BJ (cell line): ENCODE results near the gene ACER3. TPM values are rescaled to one million over a fixed set of nuclear protein-coding genes. Genes with fewer than 3 reads are reported as not detected.
"Not testable (repeated sequence)": the region's sequence is repeated elsewhere in the genome, so short reads cannot be mapped to it uniquely, and the experiment has no call there.

Experiments used
- CTCF ChIA-PET: fragments of 350-600 bp; formaldehyde crosslinking; extraction: SDS; loops from one replicate; lab custom pipeline; 2021; ENCODE audit warnings: antibody characterized with exemption, inconsistent platforms; lab: Yijun Ruan, JAX
- POLR2A ChIA-PET: fragments of 300-600 bp; sonication (Branson Sonifier 250); formaldehyde crosslinking; extraction: SDS; loops from one replicate; lab custom pipeline; 2021; ENCODE audit warnings: antibody characterized with exemption; lab: Charles Lee
- DNase-seq: peaks from one replicate; pipeline ENCODE4 v3.0.0-alpha.2; 2011; ENCODE audit warnings: low read depth
- H3K27me3 ChIP-seq: 2 replicates; pipeline ENCODE4 v1.6.0; 2011; ENCODE audit warnings: low read length; ENCODE audit not compliant: control insufficient read depth, insufficient read depth
- H3K36me3 ChIP-seq: 2 replicates; pipeline ENCODE4 v1.5.1; 2011; ENCODE audit warnings: low read length; ENCODE audit not compliant: control insufficient read depth, insufficient read depth
- H3K4me3 ChIP-seq: 2 replicates; pipeline ENCODE4 v1.5.1; 2011; ENCODE audit warnings: low read depth, mild to moderate bottlenecking, control low read depth, low read length
- CTCF ChIP-seq: IDR thresholded peaks from 2 replicates; pipeline ENCODE4 v1.5.1; 2011; ENCODE audit warnings: low read depth, mild to moderate bottlenecking, control low read depth, inconsistent platforms, low read length, moderate library complexity; ENCODE audit not compliant: insufficient read depth
- polyA plus RNA-seq: library from polyadenylated mRNA; depleted of rRNA; stranded (reverse); fragments of >200 nt; gene quantifications from 2 replicates; pipeline ENCODE4 v1.2.3, GENCODE V29; 2011

ACER3 gene
- polyA plus RNA-seq, 1 experiment, result 9.7 TPM

GRCh38 chr11:76850815-76851214 is 9.9 kb upstream of the ACER3 start:
- DNase-seq, result no peak
- Histone ChIP-seq H3K36me3 (no peaks in the 10 kb centered on the region), H3K27me3 (peaks cover 6% of the 10 kb centered on the region; the same call in 1 of the 2 replicates), H3K4me3 (no peak overlapping the region)
- ChIA-PET POLR2A (no interaction called here), CTCF (interaction anchor here (1.3 to 1.4 kb wide), 2 partner anchors 41 to 53 kb away, joined by 3 to 4 read pairs; no protein-coding TSS in a partner anchor)
- no peak for TF ChIP-seq CTCF

DNA sequence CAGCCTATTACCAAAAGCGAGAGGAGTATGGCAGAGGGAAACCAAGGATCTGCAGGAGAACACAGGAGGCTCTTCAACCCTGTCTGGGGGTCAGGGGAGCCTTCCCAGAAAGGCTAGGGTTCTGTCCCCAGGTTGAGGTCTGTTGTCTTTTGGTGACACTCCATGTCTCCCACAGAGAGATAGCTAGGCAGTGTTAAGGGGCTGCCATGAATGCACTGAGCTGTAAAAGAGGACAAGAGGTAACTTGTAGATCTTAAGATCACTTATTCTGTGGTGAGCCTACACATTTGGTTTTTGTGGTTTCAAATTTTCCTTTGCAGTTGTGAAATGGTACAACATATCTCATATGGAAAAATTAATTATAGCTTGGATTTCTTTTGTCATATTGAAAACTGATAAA is 6.0 kb upstream of the ACER3 start:
- Histone ChIP-seq H3K4me3 (no peak overlapping the region), H3K36me3 (no peaks in the 10 kb centered on the region), H3K27me3 (peaks cover 3% of the 10 kb centered on the region; the same call in 1 of the 2 replicates)
- POLR2A ChIA-PET, result no interaction called here
- CTCF ChIA-PET, result interaction anchor here (0.7 to 1.6 kb wide), 2 partner anchors 64 to 65 kb away, joined by 4 to 5 read pairs; no protein-coding TSS in a partner anchor
- DNase-seq, result no peak
- TF ChIP-seq CTCF, result no peak

DNA sequence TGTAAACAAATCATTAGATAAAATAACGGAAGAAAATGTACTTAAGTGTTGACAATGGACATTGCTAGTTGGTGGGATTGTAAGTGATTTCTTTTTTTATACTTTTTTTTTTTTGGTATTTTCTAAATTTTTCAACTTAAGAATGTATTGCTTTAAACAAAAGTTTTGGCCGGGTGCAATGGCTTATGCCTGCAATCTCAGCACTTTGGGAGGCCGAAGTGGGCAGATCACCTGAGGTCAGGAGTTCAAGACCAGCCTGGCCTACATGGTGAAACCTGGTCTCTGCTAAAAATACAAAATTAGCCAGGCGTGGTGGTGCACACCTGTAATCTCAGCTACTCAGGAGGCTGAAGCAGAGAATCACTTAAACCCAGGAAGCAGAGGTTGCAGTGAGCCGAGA is 5.0 kb upstream of the ACER3 start:
- H3K36me3 ChIP-seq, POLR2A ChIA-PET, H3K4me3 ChIP-seq, H3K27me3 ChIP-seq, DNase-seq: not testable (repeated sequence)
- CTCF ChIA-PET, result interaction anchor here (1.6 kb wide), 1 partner anchor 64 kb away, joined by 5 read pairs; no protein-coding TSS in a partner anchor

DNA sequence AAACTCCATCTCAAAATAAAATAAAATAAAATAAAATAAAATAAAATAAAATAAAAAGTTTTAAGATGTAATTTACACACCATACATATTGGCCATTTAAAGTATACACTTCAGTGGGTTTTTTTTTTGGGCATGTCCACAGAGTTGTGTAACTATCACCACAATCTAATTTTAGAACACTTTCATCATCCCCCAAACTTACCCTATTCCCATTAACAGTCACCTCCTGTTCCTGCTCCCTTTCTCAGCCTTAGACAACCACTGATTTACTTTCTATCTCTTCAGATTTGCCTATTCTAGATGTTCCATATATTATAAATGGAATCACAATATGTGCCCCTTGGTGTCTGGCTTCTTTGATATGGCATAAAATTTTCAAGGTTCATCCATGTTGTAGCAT is 4.6 kb upstream of the ACER3 start:
- no peak for DNase-seq
- H3K4me3 ChIP-seq, result no peak overlapping the region
- no peaks in the 10 kb centered on the region for H3K27me3 ChIP-seq
- POLR2A ChIA-PET, result no interaction called here
- H3K36me3 ChIP-seq, result no peaks in the 10 kb centered on the region
- CTCF ChIA-PET, result interaction anchor here (1.6 kb wide), 1 partner anchor 64 kb away, joined by 5 read pairs; no protein-coding TSS in a partner anchor
- TF ChIP-seq CTCF, result no peak

GRCh38 chr11:76856571-76856970 is 4.1 kb upstream of the ACER3 start:
- ChIA-PET POLR2A (no interaction called here), CTCF (no interaction called here)
- Histone ChIP-seq H3K36me3 (no peaks in the 10 kb centered on the region), H3K27me3 (no peaks in the 10 kb centered on the region), H3K4me3 (no peak overlapping the region)
- no peak for DNase-seq
- no peak for TF ChIP-seq CTCF

DNA sequence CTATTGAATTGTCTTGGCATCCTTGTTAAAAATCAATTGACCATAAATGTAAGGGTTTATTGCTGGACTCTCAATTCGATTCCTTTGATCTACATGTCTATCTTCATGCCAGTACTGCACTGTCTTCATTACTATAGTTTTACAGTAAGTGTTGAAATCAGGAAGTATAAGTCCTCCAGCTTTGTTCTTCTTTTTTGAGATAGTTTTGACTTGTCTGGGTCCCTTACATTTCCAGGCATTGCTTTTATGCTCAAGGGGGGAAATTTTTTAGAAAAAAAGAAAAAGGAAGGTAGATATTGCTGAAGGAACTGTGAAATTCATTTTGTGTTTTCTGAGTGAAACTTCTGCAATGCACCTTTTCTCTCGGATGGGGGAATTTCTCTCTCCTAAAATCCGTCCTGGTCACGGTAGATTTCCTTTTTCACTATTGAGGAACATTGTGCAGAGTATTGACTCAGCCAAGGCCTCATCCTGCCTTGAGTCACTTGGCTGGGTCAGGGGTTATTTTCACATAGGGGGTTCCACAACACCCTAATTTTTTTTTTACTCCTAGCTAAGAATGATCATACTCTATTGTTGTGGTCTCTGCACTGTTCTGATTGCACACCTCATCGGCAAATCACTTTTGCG is 2.8 kb upstream of the ACER3 start:
- no peak for TF ChIP-seq CTCF
- CTCF ChIA-PET, result no interaction called here
- POLR2A ChIA-PET, result no interaction called here
- DNase-seq, result no peak
- H3K36me3 ChIP-seq, result no peaks in the 10 kb centered on the region
- H3K27me3 ChIP-seq, result no peaks in the 10 kb centered on the region
- H3K4me3 ChIP-seq, result no peak overlapping the region
